ENCODE measurements around the gene ADARB2.
"Not testable (repeated sequence)": the region's sequence is repeated elsewhere in the genome, so short reads cannot be mapped to it uniquely, and the experiment has no call there.

Gene ADARB2

GRCh38 chr10:1169981-1170866 is 567.1 kb downstream of the ADARB2 start:
- DNase-seq (no peak), ATAC-seq (no peak)

DNA sequence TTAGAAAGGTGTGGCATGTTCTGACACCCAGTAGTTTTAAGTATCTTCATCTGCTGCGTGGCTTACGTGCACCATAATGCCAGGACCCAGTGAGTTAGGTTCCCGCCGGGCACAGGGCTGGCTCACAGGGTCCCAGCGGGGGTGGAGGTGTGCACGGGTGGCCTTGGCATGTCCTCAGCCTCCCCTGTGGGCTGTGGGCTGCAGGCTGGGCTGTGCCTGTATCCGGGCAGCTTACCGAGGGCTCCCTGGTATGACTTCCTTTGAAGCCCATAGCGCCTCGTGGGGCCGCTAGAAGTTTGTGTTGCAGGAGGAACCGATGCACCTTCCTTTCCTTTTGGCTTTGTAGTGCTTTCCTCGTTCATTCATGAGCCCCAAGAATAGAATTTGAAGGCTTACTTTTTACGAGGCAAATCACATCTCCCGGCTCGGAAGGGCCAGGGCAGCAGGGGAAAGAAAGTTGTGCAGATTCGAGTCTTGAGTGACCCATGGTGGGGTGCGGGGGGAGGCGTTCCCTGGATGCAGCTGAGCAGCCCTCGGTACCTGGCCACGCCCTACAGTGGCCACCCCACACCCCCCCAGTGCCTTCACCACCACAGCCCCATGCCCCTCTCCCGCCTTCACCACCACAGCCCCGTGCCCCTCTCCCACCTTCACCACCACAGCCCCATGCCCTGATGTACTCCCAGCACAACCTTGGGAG is 568.0 kb downstream of the ADARB2 start:
- no peak for DNase-seq
- no peak for ATAC-seq

GRCh38 chr10:1168763-1169162 is 568.6 kb downstream of the ADARB2 start:
- DNase-seq: no peak
- no peak for ATAC-seq

DNA sequence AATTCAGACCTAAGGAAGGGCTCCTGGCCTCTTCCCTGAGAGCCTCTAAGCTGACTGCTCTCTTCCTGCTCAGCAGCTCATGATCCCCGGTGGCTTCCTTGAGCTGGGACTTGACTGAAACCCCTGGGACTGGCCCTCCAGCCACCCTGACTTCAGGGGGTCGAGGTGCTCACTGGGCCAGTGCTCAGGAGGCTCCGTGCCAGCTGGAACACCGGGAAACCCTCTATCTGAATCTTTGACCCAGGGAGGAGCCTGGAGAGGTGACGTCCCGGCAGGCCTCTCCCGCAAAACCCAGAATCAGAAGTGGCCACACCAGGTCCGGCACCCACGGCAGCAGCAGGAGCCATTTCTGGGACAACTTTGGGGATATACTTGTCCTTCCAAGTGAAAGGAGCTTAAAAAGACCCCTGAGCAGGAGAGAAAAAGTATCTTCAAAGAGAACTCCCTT is 570.5 kb downstream of the ADARB2 start:
- no peak for ATAC-seq
- DNase-seq: no peak

DNA sequence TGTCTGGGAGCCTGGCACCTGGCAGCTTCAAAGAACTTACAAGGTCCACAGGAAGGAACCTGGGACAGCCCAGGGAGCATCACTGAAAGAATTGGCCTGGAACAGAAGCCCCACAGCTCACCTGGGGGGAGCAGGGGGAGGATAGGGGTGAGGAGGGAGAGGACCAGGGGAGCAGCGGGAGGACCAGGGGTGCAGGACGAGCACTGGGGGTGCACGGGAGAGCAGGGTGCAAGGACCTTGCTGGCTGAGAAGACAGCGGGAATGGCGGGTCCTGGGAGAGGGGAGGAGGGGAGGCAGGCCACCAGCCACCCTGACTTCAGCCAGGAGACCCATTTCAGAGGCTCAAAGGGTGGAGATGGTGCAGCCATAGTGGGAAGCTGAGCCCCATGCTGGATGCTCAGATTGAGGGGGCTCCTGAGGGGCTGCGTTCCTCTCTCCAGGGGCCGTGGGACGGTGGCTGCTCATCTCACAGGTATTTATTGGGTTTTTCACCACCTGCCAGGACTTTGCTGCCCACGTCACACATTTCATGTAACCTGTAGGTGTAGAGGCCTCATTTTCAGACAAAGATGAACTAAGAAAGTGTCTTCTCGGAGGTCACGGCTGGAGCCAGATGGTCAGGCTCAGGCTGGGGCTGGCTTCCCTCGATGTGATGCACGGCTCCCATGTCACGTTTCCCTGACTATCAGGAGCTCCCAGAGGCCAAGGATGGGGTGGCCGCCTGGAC is 571.1 kb downstream of the ADARB2 start:
- ATAC-seq (no peak), DNase-seq (no peak)

DNA sequence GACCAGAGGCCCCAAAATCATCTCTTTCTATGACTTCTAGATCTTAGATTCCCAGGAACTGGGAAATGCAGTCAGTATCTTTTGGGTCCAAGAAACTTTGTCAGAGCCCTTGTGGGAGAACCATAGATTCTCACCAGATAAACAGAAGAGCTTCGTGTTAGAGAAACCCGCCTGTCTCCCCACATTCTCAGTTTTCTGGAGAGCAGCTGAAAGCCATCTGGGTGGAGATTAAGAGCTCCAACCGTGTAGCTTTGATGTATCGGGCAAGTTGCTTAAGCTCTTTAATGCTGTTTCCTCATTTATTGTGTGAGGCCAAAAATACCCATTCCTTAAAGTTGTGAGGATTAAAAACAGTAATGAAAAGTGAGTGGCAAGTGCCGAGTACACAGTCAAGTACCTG is 573.5 kb downstream of the ADARB2 start:
- DNase-seq (no peak), ATAC-seq (no peak)

GRCh38 chr10:1163204-1163660 is 574.1 kb downstream of the ADARB2 start:
- DNase-seq (no peak), ATAC-seq (no peak)

DNA sequence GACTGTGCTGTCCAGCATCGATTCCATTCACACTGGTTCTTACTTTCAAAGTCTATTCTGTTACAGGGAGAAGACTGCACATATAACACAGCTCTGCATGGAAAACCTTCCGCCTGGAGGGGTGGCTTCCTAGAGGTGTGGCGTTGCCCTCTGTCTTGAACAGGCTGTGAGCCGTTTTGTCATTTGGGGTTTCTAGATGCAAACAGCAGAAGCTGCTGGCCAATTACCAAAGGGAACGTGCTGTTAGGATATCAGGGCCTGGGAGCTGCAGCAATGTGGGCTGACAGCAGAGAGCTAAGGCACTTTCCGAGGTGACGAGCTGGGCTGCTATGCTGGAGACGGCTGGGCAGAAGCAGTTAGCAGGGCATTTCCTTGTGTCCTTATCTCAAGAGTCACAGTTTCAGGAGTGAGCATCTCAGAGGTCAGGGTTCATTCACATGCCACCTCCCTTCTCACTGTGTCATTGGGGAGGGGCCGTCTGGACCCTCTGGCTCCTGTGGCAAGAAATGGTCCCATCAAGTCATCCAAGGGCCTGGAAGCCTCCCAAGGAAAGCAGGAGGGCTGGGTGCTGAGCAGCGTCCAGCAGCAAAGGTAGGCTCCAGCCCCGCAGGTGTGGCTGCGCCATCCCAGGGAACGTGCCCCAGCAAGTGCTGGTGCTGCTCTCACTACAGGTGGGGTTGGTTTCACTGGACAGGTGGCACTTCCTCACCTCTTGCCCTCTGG is 574.7 kb downstream of the ADARB2 start:
- ATAC-seq (no peak), DNase-seq (no peak)

GRCh38 chr10:1161315-1161673 is 576.0 kb downstream of the ADARB2 start:
- DNase-seq, ATAC-seq: not testable (repeated sequence)

- no peak for DNase-seq
- no peak for ATAC-seq
Observed at GRCh38 chr10:1160561-1161314, 576.6 kb downstream of the ADARB2 start.

DNA sequence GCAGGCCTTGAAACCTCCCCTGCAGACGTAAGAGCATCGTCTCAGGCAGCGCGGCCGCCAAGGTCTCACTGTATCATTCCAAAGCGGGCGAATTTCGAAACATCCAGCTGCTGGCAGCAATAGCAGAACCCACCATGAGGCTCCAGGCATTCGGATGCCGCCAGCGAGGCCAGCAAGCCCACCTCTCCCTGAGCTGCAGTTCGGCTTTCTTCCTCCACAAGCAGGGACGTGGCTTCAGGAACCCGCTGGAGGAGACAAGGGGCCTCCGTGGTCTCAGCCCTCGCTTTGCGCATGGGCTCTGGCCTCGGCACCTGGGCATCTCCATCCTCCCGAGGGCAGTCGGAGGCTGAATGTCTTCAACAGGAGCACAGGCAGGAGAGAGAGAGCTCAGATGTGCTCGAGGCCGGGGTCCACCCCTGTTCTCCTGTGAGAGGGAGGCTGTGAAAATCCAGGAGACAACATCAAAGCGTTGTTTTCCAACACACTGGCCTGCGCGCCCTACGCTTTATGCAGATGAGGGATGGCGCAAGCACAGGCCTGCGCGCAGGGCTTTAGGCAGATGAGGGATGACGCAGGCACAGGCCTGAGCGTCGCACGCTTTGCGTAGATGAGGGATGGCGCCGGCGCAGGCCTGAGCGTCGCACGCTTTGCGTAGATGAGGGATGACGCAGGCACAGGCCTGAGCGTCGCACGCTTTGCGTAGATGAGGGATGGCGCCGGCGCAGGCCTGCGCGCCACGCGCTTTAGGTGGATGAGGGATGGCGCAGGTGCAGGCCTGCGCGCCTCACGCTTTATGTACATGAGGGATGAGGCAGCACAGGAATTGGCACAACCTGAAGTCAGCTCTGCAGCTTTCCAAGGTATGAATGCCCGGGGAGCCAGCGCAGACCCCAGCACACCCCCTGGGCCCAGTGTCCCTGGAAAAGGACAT is 577.9 kb downstream of the ADARB2 start:
- no peak for DNase-seq
- no peak for ATAC-seq

DNA sequence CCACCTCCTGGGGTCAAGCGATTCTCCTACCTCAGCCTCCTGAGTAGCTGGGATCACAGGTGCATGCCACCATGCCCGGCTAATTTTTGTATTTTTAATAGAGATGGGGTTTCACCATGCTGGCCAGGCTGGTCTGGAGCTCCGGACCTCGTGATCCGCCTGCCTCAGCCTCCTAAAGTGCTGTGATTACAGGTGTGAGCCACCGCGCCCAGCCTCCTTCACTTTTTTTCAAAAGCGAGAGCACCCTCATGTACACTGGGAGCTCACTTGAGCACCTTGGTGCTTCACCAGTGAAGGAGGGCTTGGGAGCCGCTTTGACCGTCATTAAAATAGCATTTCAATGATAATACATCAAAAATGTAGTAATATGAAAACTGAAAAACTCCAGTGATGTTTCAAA is 578.8 kb downstream of the ADARB2 start:
- ATAC-seq, DNase-seq: not testable (repeated sequence)

GRCh38 chr10:1158066-1158465 is 579.3 kb downstream of the ADARB2 start:
- ATAC-seq (no peak), DNase-seq (no peak)

- no peak for ATAC-seq
- no peak for DNase-seq
Observed at GRCh38 chr10:1157615-1157933, 579.8 kb downstream of the ADARB2 start.

DNA sequence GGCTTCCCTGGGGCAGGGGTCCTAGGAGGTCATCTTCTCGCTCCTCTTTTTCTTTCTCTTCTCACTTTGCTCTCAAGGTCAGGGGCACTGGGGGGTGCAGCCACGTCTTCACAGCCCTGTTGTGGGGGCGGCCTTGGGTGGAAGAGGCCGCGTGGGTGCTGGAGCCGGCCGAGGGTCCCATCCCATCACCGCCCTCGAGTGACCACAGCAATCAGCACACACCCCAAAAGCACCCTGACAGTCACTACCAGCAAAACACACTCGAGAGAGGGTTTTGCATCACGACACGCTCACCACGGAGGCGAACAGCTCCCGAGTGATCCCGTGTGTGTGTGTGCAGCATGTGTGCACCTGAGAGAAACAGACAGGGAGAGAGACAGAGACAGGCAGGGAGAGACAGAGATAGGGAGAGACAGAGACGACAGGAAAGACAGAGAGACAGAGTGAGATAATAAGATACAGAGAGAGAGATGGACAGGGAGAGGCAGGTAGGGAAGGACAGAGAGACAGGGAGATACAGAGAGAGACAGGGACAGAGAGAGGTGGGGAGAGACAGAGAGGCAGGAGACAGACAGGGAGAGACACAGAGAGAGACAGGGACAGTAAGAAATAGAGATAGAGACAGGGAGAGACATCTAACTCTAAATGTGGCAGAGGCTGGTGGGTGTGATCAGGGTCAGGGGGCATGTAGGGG is 580.3 kb downstream of the ADARB2 start:
- DNase-seq: no peak
- ATAC-seq: no peak

GRCh38 chr10:1156616-1156886 is 580.8 kb downstream of the ADARB2 start:
- ATAC-seq: no peak
- no peak for DNase-seq

DNA sequence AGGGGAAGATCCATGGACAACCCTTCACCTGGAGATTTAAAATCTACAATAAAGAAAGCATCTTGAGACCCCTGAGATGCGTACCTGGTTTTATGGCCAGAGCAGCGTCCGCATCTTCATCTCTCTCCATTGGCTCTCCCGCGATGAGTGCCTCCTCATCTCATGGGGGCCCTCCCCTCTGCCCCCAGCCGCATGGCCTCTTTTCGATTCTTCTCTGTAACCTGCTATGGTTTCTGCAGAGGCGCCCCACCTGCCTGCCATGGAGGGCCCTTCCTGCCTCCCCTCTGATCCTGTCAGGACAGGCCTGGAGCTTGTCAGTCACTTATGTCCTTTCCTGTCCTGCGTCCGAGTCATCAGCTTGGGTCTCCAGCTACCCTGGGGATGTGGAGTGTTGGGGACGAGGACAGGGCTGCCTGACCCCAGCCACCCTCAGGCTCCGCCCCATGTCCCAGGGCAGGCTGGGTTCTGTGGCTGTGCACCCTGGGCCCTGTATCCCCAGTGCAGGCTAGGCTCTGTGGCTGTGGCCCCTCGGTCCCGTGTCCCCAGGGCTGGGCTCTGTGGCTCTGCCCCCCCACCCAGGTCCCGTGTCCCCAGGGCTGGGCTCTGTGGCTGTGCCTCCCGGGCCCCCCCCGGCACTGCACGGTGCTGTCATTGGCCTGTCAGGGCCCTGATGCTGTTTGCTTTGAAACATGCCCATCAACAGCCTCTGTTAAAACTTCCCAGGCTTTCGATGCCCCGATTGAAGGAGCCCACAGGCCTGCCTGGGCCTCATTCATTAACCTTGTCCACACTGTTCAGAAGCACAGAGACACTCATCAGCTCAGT is 581.3 kb downstream of the ADARB2 start:
- ATAC-seq (no peak), DNase-seq (no peak)

DNA sequence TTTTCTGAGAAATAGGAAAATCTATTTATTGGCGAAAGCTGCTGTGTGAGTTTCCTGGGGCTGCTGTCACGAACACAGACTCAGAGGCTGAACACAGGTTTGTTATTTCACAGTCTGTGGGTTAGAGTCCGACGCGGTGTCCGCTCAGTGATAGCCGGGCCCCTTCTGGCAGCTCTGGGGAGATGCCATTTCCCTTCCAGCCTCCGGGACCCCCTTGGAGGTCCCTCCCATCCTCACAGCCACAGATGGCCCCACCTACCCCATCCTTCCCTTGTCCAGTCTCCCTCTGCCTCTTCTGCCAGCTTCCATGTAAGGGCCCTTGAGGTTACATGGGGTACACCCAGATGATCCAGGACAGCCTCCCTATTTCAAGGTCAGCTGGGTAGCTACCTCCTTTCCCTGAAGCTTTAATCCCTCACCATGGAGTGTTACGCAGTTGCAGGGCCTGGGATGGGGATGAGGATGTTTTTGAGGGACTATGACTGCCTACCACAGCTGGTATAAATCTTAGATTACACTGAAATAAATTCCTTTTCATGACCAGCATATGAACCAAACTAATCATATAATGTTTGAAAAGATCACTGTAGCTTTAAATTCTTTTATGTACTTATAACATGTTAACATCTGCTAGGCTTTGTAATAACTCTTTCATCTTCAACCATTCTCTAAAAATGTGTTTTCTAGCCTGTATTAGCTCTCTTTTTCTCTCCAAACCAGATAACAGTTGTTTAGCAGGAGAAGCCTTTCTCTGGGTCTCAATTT is 582.6 kb downstream of the ADARB2 start:
- ATAC-seq (no peak), DNase-seq (no peak)
